GM18858 (cell line): ENCODE results near the gene GPR101.
"Not testable (repeated sequence)": the region's sequence is repeated elsewhere in the genome, so short reads cannot be mapped to it uniquely, and the experiment has no call there.

Experiments used
- ATAC-seq: cut with Tn5 transposase; IDR thresholded peaks from one replicate; pipeline ENCODE4 v1.9.1; 2021; ENCODE audit not compliant: unreplicated experiment

Gene GPR101

GRCh38 chrX:137028699-137029098 lies 5.1 kb downstream of the GPR101 start:
- ATAC-seq = no peak

GRCh38 chrX:137025930-137026329 lies 7.9 kb downstream of the GPR101 start:
- no peak for ATAC-seq

- not testable (repeated sequence) for ATAC-seq
These were observed 33.6 kb downstream of the GPR101 start for GRCh38 chrX:137000236-137000635.

GRCh38 chrX:136999024-136999423 lies 34.8 kb downstream of the GPR101 start:
- no peak for ATAC-seq
